GM19397 (cell line): Measurements from ENCODE around the gene PRKAR2B.
"Not testable (repeated sequence)": the region's sequence is repeated elsewhere in the genome, so short reads cannot be mapped to it uniquely, and the experiment has no call there.

Source experiments
- ATAC-seq: cut with Tn5 transposase; IDR thresholded peaks from one replicate; pipeline ENCODE4 v1.9.1; 2021; ENCODE audit warnings: mild to moderate bottlenecking, moderate library complexity; ENCODE audit not compliant: unreplicated experiment

The PRKAR2B gene

DNA sequence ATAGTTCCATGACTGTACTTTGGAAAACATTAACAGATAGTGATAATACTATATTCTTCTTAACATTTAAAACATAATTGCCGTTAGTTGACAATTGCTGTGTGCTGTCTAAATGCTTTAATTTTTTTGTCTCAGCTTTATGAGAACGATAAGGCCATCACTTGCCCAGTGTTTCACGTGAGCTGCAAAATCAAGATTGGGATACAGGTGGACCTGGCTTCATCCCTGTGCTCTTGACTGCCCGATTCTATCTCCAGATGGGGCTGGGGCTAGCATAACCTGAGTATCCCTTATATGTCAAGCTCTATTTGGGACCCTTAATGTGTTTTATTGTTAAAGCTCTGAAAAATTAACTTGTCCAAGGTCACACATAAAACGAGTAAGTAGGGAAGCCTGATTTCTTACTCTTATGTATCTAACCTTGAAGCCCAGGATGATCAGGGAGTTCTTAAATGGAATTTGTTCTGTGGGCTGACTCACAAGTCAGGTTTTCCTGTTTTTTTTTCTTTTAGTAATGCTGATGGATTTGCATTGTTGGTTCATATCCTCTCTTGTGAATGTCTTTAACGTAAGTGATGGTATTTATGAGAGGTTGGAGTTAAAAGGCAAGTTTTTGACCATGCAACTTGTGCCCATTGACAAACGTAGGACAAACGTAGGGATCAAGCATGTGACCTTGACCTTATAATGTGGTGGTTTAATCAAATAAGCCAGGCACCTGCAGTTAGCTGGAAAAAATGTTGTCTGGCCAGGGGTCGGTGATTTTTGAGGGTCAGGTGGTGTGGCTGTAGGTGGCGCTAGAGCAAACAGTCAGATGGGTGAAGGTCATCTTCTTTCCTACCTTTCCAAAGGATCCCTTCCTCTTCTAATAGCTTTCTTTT, 3.6 kb downstream of the PRKAR2B start:
- no peak for ATAC-seq

GRCh38 chr7:107048783-107049418, 4.4 kb downstream of the PRKAR2B start:
- no peak for ATAC-seq

DNA sequence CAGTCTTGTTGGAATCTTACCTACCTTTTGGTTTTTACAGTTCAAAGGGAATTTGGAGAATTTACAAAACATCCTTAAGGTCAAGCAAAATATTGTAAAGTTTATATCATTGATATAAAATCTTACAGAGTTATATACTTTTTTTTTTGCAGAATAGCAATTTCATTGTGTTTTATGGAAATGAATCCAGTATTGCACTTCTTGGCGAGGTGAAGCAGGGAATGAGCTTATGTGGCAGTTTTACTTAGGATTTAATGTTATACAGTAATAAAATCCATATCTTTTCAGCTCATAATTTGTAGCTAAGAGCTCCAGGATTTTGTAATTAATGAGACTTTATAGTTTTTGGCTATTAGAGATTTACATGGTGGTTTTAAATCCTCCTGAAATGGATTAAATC, 5.0 kb downstream of the PRKAR2B start:
- ATAC-seq: no peak

- no peak for ATAC-seq
Observed at GRCh38 chr7:107049971-107050532, 5.5 kb downstream of the PRKAR2B start.

- no peak for ATAC-seq
Observed at GRCh38 chr7:107051376-107051775, 6.9 kb downstream of the PRKAR2B start.

DNA sequence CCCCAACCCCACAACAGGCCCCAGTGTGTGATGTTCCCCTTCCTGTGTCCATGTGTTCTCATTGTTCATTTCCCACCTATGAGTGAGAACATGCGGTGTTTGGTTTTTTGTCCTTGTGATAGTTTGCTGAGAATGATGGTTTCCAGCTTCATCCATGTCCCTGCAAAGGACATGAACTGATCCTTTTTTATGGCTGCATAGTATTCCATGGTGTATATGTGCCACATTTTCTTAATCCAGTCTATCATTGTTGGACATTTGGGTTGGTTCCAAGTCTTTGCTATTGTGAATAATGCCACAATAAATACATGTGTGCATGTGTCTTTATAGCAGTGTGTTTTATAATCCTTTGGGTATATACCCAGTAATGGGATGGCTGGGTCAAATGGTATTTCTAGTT, 10.5 kb downstream of the PRKAR2B start:
- not testable (repeated sequence) for ATAC-seq

DNA sequence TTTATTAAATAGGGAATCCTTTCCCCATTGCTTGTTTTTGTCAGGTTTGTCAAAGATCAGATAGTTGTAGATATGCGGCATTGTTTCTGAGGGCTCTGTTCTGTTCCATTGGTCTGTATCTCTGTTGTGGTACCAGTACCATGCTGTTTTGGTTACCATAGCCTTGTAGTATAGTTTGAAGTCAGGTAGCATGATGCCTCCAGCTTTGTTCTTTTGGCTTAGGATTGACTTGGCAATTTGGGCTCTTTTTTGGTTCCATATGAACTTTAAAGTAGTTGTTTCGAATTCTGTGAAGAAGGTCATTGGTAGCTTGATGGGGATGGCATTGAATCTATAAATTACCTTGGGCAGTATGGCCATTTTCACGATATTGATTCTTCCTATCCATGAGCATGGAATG, 11.6 kb downstream of the PRKAR2B start:
- ATAC-seq: not testable (repeated sequence)

GRCh38 chr7:107056728-107057473, 12.4 kb downstream of the PRKAR2B start:
- no peak for ATAC-seq

DNA sequence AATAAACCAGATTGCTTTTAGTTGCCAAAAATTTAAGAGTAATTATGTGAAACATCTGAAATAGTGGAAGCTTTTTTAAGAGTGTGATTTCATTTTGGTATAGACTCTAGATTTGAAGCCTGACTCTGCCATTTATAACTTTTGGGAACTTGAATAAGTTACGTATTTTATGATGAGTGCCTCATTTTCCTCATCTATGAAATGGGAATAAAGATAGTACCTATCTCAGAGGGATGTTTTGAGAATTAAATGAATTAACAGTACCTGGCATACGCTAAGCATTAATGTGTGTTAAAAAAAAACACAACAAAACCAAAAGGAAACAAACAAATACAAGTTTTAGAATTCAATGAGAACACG, 12.9 kb downstream of the PRKAR2B start:
- ATAC-seq: no peak

- no peak for ATAC-seq
Observed at GRCh38 chr7:107059468-107059867, 15.0 kb downstream of the PRKAR2B start.

- no peak for ATAC-seq
Observed at GRCh38 chr7:107063245-107064120, 19.0 kb downstream of the PRKAR2B start.

DNA sequence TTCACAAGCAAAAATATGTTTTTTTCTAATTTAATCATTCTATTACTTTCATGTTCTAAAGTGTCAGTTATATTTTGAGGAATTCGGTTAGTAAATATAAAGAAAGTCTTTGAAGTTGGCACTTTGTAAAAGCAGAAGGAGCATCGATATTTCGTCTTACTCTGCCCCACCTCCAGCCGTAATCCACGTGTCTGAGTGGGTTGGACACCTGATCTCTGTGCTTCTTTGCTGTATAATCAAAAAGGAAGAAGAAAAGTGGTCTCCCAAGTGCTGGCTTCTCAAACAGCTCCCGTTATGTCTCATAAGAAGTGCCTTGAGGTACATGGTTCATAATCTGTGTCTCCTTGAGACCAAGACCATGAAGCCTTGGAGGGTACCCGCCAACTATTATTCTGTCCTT, 19.8 kb downstream of the PRKAR2B start:
- ATAC-seq: no peak

- no peak for ATAC-seq
Observed at GRCh38 chr7:107065929-107066247, 21.4 kb downstream of the PRKAR2B start.

- no peak for ATAC-seq
Observed at GRCh38 chr7:107068156-107068555, 23.7 kb downstream of the PRKAR2B start.

- no peak for ATAC-seq
Observed at GRCh38 chr7:107069457-107069856, 25.0 kb downstream of the PRKAR2B start.

DNA sequence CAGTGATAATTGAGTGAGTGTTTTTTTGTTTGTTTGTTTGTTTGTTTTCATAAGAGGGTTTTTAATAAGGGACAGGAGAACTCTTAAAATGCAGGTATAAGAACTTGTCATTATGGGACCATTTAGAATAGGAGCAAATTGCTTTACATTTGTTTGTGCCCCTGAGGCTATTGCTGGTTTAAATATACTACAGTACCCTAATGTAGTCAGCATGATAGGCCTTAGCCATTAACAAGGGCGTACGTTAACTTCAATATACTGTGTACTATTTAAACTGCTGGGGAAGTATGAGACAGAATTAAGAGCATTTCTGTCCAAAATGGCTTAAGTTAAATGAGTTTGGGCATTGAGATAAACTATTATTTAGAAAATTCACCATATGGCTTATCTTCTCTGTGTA, 26.2 kb downstream of the PRKAR2B start:
- ATAC-seq: no peak

GRCh38 chr7:107071129-107071528, 26.6 kb downstream of the PRKAR2B start:
- ATAC-seq: no peak

GRCh38 chr7:107072133-107072532, 27.6 kb downstream of the PRKAR2B start:
- no peak for ATAC-seq

DNA sequence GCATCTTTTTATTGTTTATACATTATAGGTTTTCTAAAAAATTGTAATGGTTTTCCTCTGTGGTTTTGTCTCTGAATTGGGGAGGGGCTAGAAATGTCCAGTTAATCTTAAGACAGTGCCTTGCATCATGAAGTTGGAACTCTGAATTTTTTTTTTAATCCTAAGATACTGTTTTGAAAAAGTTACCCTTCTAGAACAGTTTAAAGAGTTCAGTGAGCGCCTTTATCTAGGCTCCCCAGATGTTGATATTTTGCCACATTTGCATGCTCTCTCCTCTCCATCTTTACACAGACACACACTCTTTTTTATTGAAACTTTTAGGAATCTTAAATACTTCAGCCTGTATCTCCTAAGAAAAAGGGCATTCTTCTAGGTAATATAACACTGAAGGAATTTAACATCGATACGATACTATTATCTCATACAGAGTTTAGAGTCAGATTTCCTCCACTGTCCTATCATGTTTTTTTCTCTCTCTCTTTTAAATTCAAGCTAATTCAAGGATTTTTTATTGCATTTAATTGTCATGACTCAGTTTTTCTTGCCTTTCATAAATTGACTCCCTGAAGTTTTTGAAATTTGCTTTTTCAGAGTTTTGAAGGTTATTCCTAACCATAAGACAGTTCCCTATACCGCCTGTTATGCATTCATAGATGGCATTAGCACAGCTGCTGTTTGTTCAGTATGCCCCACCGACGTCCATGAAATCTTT, 31.5 kb downstream of the PRKAR2B start:
- no peak for ATAC-seq
